HL-60/S4 treated with retinoic acid at 250 ng/mL for 4 days and 3 days (cell line): ENCODE measurements around the gene KCNN3.

Experiments used
- in situ Hi-C: fragments of 300-500 bp; cut with MboI; formaldehyde crosslinking; loops from 2 replicates; pipeline ENCODE4 v1.7.0; 2022; ENCODE audit warnings: low sequenced_read_pairs

KCNN3 gene

DNA sequence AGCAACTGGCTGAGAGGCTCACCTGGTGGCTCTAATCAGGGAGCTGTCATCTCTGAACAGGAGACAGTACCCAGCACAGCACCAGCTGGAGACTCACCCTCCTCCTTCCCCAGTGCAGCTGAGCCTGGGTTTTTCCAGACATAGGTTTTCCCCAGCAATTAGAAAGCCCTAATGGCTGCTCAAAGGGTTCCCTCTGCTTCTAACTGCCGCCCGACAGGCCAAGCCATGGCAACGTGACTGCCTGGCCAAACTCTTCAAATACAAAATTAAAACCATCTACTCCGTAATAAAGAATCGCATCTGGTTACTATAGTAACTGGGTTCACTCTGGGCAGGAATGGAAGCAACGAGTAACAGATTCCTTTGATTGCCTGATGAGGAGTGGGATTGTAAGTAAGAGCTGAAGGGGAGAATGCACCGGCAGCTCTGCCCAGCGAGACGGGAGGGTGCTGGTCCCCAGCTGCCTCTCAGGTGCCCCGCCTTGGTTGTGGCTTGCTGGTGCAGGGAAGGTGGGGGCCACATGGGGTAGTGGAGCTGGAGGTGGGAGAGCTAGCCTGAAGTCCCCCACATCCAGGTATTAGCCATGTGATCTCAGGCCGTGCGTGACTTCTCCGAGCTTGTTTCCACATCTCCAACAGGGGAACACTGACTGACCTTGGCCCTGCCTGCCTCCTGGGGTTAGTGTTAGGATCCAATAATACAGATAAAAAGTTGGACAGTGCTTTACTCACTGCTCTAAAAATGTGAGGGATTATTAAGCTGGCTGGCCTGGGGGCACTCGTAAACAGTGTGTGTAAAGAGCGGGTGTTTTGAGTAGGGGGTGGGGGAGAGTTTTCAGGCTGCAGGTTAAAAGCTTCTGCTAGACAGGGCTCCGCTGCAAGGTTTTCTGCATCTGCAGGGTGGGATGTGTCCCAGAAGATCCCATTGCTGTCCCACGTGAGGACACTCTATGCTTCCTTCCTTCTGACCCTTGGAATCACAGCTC, 94.2 kb downstream of the KCNN3 start:
- in situ Hi-C loops: no loop called here

DNA sequence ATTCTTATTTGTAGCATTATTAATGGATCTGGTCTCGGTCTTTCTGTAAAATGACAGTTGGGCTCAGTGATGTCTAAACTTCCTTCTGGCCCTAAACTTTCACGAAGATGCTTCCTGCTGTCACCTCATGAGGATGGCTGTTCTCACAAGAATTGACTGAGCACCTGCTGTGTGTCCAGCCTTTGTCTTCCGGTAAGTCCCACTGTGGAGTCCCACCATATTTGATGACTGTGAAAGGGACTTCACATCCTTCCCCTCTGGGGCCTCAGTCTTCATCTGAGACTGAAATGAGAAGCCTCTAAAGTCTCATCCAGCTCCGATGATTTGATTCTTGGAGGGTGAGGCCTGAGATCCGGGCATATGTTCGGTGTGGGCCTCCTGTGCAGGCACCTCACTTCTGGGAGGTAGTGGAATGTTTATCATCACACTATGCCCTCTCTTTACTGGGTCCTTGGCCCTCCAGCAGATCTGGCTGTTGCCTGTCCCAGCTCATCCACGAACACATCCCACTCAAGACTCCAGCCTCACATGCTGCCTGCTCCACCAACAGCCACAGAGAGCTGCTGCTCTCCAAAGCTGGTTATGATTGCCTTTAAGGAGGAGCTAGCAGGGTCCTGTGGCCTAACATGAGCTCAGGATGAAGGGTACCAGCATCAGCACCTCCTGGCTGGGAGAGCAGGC, 95.8 kb downstream of the KCNN3 start:
- in situ Hi-C loops: no loop called here

GRCh38 chr1:154773551-154773950, 96.5 kb downstream of the KCNN3 start:
- in situ Hi-C loops: no loop called here

DNA sequence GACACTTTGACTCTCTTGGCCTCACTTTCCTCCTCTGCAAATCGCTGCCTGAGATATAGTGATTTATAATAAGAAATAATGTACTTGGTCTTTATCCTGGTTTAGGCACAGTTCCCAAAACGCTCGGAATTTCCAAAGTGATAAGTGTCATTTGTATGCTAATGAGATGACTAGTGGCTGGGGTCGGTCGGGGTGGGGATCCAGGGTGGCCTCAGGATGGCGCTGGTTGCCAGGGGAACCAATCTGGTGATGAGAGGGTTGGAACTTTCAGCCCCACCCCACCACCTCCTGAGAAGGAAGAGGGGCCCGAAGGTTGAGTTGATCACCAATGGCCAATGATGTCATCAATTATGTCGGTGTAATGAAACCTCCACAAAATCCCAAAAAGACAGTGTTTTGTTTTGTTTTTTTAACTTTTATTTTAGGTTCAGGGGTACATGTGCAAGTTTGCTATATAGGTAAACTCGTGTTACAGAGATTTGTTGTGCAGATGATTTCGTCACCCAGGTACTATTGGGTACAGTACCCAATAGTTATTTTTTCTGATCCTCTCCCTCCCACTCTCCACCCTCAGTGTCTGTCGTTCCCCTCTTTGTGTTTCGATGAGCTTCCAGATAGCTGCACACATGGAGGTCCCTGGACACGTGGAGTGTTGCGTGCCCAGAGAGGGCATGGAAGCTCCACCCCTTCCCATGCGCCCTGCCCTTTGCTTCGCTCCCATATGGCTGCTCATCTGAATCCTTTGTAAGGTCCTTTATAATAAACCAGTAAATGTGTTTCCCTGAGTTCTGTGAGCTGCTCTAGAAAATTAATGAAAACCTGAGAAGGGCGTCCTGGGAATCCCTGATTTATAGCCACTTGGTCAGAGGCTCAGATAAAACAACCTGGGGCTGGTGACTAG, 97.2 kb downstream of the KCNN3 start:
- in situ Hi-C loops: no loop called here

- in situ Hi-C loops: no loop called here
Observed at GRCh38 chr1:154772056-154772455, 98.0 kb downstream of the KCNN3 start.

DNA sequence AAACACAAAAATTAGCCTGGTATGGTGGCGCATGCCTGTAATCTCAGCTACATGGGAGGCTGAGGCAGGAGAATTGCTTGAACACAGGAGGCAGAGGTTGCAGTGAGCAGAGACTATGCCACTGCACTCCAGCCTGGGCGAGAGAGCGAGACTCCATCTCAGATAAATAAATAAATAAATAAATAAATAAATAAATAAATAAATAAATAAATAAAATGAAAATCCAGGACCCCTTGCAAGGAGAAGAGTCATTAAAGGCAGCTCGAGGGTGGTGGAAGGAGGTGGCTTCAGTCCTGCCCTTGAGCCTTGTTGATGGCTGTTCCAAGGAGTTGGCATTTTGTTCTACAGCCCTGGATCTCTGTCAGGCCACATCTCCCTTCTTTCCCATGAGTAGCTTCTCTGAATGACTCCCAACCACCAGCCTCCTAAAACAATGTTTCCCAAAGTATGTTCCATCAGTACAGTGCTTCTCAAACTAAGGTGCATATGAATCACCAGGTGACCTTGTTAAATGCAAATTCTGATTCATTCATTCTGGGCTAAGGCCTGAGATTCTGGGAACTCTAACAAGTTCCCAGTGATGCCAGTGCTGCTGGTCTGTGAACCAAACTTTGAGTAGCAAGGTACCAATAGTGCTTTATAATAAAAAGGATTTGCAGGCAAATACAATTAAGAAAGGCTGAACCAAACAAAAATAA, 99.0 kb downstream of the KCNN3 start:
- in situ Hi-C loops: no loop called here

DNA sequence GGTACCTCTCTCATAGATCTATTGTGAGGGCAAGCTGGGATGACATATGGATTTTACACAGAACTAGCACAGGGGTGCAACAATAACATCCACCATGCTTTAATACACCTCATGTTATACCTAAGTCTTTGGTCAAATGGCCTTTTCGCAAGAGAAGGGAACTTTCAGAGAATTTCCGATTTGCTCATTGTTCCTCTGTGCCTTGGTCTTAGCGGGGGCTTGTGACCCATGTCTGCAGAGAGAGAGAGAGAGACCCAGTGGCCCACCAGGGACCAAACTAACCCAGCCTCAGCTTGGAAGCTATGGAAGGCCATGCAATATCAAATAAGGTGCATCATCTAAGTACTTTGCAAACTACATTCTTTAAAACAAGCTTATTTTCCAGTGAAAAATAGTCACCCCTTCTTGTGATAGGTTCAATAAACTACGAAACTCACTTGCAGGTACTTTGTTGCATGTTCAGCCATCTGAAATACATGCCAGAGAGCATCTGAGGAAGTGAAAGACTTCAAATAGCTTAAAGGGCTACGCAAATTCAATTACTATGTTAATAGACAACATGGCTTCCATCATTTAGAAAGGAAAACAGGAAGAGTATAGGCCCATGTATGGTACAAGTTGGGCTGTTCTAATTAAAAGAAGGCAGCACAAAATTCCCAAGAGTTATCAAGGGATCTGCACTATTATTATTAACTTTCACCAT, 100.7 kb downstream of the KCNN3 start:
- in situ Hi-C loops: no loop called here

DNA sequence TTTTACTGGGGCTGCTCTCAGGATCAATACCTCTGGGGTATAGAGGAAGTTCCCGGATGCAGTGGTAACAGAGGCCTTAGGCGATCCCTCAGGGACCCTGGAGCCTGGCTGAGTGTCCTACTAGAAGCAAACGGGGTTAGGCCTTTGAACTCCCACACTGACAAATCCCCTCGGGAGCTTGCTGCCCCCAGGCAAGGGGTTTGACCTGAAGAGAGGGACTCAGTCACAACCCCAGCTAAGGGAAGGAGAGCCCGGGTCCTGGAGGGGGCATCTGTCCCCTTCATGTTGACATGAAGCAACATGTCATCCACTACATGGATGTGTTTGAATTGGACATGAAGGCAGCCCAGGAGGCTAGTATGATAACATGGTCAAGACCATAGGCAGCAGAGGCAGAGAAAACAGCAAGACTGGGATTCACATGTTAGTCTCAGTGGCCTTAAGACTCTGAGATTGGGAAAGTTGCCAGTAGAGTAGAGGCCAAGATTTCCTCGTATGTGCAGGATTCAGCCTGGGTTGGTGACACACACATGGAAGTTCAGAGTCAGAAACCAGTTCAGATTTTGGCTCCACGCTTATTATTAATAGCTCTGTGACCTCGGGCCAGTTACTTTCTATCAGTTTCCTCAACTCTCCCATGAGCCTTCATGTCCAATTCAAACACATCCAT, 101.5 kb downstream of the KCNN3 start:
- in situ Hi-C loops: no loop called here

- in situ Hi-C loops: no loop called here
Observed at GRCh38 chr1:154767315-154768240, 102.5 kb downstream of the KCNN3 start.

DNA sequence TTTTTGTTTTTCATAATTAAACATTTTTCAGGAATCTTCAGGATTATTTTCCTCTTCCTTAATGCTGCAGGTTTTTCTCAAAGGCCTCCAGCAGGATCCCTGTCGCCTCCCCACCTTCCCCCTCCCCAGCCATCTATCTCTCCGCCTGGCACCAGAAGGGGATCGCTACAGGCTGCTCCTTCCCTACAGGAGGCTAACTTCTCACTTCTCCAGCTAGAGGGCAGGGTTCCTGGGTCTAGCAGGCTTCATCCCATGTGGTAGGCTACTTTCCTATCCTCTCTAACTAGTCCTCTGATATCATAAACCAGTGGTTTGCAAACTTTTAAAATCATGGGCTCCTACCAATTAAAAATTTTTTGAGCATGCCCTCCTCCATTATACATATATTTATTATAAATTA, 104.1 kb downstream of the KCNN3 start:
- in situ Hi-C loops: no loop called here

- in situ Hi-C loops: no loop called here
Observed at GRCh38 chr1:154764773-154765172, 105.3 kb downstream of the KCNN3 start.

DNA sequence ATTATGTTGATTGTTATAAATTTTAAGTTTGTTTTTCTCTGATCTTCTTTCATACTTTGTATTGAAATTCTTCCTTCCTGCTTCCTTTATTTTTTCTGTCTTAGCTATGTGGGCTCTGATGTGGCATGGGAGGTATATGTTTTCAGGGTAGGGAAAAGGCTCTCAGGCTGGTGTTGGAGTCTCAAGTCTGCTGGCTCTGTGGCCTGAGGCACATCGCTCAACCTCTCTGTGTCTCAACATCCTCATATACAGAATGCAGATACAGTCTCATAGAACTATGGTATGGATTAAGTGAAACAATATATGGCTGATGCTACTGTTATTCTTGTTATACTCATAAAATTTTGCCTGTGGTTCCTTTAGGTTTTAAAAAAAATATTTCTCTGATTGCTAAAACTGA, 105.9 kb downstream of the KCNN3 start:
- in situ Hi-C loops: no loop called here

GRCh38 chr1:154760469-154760933, 109.6 kb downstream of the KCNN3 start:
- in situ Hi-C loops: no loop called here

GRCh38 chr1:154759793-154760192, 110.3 kb downstream of the KCNN3 start:
- in situ Hi-C loops: no loop called here

GRCh38 chr1:154759196-154759595, 110.9 kb downstream of the KCNN3 start:
- in situ Hi-C loops: no loop called here

DNA sequence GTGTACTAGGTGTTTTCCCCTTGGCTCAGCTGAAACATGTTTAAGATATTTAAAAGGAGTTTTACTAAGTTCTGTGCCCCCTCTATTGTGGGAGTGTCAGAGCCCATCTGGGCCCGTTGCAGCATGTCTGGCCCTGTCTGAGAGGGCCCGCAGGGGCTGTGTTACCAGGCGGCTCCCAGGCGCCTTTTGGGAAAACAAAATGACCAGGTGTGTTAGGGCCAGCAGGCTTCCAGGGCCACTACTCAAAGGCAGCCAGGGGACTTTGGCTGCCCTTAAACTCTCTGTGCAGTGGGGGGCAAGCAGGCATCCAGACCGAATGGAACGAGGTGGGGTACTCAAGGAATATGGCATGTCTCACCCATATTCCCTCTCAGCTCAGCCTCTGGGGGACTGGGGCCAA, 111.7 kb downstream of the KCNN3 start:
- in situ Hi-C loops: no loop called here

GRCh38 chr1:154756793-154757548, 113.1 kb downstream of the KCNN3 start:
- in situ Hi-C loops: no loop called here
